Heart right ventricle (tissue), 16 donors: ENCODE measurements around the gene PTX3. TPM values are rescaled to one million over a fixed set of nuclear protein-coding genes. Genes with fewer than 3 reads are reported as not detected.

Experiments used
- ATAC-seq, 8 donors: fragments of 200-7000 bp; cut with Tn5 transposase; one replicate each; pipeline ENCODE4 v1.9.1; 2020; ENCODE audit warnings: mild to moderate bottlenecking in 8 of 8, moderate library complexity in 8 of 8, moderate number of reproducible peaks in 1 of 8
- DNase-seq, 2 donors: peaks; one replicate each; pipeline ENCODE4 v3.0.0-alpha.2; 2020
- H3K27ac ChIP-seq, 10 donors: fragments of 200-600 bp; sonication (generic) in 2 of 10; one replicate each; pipeline versions ENCODE4 v1.5.0 to v1.8.0; 2020 to 2022; ENCODE audit warnings: mild to moderate bottlenecking in 3 of 10
- H3K27me3 ChIP-seq, 7 donors: fragments of 200-600 bp; one replicate each; pipeline ENCODE4 v1.8.0; 2021 to 2022; ENCODE audit warnings: mild to moderate bottlenecking in 2 of 7
- H3K36me3 ChIP-seq, 9 donors: fragments of 200-600 bp; sonication (generic) in 1 of 9; one replicate each; pipeline versions ENCODE4 v1.5.0 to v1.8.0; 2020 to 2022; ENCODE audit warnings: mild to moderate bottlenecking in 2 of 9
- H3K4me1 ChIP-seq, 9 donors: fragments of 200-600 bp; sonication (generic) in 1 of 9; one replicate each; pipeline versions ENCODE4 v1.5.0 to v1.8.0; 2020 to 2022; ENCODE audit warnings: mild to moderate bottlenecking in 4 of 9
- H3K4me3 ChIP-seq, 10 donors: fragments of 200-600 bp; sonication (generic) in 2 of 10; one replicate each; pipeline versions ENCODE4 v1.5.0 to v1.8.0; 2020 to 2022; ENCODE audit warnings: mild to moderate bottlenecking in 7 of 10, moderate library complexity in 2 of 10
- H3K9me3 ChIP-seq, 11 donors: fragments of 200-600 bp in 10 of 11; sonication (generic) in 2 of 11; one replicate each; pipeline versions ENCODE4 v1.5.0 to v1.8.0; 2013 to 2022; ENCODE audit warnings: mild to moderate bottlenecking in 2 of 11, control low read depth in 1 of 11, moderate library complexity in 1 of 11
- WGBS, 2 donors: extraction: QIAGEN DNeasy Blood & Tissue Kit; methylation state at CpG; one replicate each; pipeline ENCODE4 v1.1.7; 2013; ENCODE audit warnings: inconsistent platforms in 1 of 2; 5-methylcytosine and 5-hydroxymethylcytosine counted together
- intact Hi-C, 10 donors: fragments of 100-400 bp; cut with DNase I; formaldehyde crosslinking; loops; one replicate each; pipeline versions ENCODE4 v1.11.1 to v1.14.2; 2022
- polyA plus RNA-seq, 2 donors: library from polyadenylated mRNA; stranded (reverse); fragments of 200-250 nt; gene quantifications; one replicate each; pipeline ENCODE4 v1.2.3, GENCODE V29; 2013
- total RNA-seq, 10 donors: library from RNA; stranded (reverse); fragmentation: NEBNext Ultra II Directional in 3 of 10; extraction: Animal tissue kit (Norgen Biotek cat#: 25700) in 3 of 10; gene quantifications; one replicate each; pipeline versions ENCODE4 v1.2.1 to v1.2.4, GENCODE V29; 2021 to 2023
- TF ChIP-seq, protein P1 (sequence below), 9 donors: fragments of 200-600 bp; sonication (generic) in 2 of 9; IDR thresholded peaks; one replicate each; pipeline versions ENCODE4 v1.5.0 to v1.8.0; 2021 to 2022; ENCODE audit warnings: antibody characterized with exemption in 9 of 9, mild to moderate bottlenecking in 5 of 9, moderate library complexity in 1 of 9
- donor health status: Arrhythmogenic right ventricular cardiomyopathy.
- donor health status: ischemic (EF 13 %, LVEDD 7.1; RV severe dilation, severe dysfunction).
- donor health status: healthy with polysubstance abuse.
- donor health status: DM: no; HTN: yes; CAD: no.
- donor health status: DM: no; HTN: no; CAD: no.
- donor health status: ischemic (EF 25% LVEDD 6.9; RV normal size, moderate dysfunction).
- donor health status: ischemic (EF 25% LVEDD 5.7; RV mildly dilated, moderate dysfunction).
- donor health status: healthy.
- donor health status: DM: yes; HTN: yes; CAD: no.
- donor health status: Ischemic cardiomyopathy.
- donor health status: ischemic (EF 35%, LVEDD 5.7; RV mildly dilated, moderate dysfunction).
- donor health status: nonischemic (EF 11% LVEDD 7.7; RV severe dilation, severe dysfunction).
- donor health status: DM: yes; HTN: yes; CAD: no.
- donor health status: PGD.
- donor health status: ischemic (EF 29% LVEDD 5.4; RV normal size, mild dysfunction).
- donor health status: nonischemic (EF 23%, LVEDD 6.1; RV moderate dilation, normal function).

PTX3 gene
- total and polyA plus RNA-seq, 12 donors: 0.11 to 29.7 (median 0.39) TPM

DNA sequence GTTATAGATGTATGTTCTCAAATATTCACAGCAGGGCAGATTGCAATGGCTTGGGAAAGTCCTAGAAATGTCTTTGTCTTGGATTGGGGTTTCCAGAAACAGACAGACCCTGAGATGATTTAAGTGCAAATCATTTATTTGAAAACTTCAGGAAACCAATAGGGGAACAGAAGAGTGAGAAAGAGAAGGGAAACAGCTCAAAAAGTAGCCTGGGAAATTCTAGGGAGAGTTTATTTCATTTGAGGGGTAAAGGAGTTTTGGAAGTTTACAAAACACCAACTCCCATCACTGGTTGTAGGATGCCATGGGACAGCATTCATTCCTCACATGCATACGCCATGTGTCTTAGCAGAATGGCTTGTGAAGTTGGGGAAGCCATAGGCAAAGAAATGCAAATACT lies 32.3 kb upstream of the PTX3 start:
- Histone ChIP-seq H3K27ac (no peak overlapping the region), H3K4me1 (no peaks in the 10 kb centered on the region), H3K27me3 (no peaks in the 10 kb centered on the region), H3K36me3 (no peaks in the 10 kb centered on the region), H3K4me3 (no peak overlapping the region), H3K9me3 (no peaks in the 10 kb centered on the region)
- TF ChIP-seq, protein P1, sequence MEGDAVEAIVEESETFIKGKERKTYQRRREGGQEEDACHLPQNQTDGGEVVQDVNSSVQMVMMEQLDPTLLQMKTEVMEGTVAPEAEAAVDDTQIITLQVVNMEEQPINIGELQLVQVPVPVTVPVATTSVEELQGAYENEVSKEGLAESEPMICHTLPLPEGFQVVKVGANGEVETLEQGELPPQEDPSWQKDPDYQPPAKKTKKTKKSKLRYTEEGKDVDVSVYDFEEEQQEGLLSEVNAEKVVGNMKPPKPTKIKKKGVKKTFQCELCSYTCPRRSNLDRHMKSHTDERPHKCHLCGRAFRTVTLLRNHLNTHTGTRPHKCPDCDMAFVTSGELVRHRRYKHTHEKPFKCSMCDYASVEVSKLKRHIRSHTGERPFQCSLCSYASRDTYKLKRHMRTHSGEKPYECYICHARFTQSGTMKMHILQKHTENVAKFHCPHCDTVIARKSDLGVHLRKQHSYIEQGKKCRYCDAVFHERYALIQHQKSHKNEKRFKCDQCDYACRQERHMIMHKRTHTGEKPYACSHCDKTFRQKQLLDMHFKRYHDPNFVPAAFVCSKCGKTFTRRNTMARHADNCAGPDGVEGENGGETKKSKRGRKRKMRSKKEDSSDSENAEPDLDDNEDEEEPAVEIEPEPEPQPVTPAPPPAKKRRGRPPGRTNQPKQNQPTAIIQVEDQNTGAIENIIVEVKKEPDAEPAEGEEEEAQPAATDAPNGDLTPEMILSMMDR (IDR thresholded peaks at IDR 0.05): no peak
- intact Hi-C loops: no loop called here
- WGBS, 2 donors: 0 to 94% methylated on average over 1 of the region's 1 CpG
- DNase-seq: no peak
- ATAC-seq: no peak

DNA sequence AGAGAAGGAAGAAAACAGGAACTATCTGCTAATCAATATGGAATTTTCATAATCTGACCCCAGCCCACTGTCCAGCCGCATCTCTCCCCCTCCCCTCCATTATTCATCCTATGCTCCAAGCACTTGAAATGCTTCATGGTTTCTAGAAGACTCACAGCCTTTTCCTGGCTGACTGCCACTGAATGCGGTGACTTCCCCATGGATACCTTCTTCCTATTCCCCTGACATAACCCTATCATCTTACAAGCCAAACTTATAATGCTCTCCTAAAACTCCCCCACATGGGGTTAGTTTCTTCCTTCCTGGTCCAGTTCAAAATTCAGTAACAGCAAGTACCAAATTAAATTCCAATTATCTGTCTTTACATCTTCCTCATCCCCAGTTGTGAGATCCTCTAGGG lies 31.2 kb upstream of the PTX3 start:
- Histone ChIP-seq H3K36me3 (no peaks in the 10 kb centered on the region), H3K4me3 (no peak overlapping the region), H3K9me3 (no peaks in the 10 kb centered on the region), H3K4me1 (no peaks in the 10 kb centered on the region), H3K27ac (no peak overlapping the region), H3K27me3 (no peaks in the 10 kb centered on the region)
- DNase-seq (no peak), ATAC-seq (no peak)
- WGBS, 2 donors: 50 to 54% methylated on average over 2 of the region's 2 CpGs
- TF ChIP-seq, protein P1 (IDR thresholded peaks at IDR 0.05): no peak
- intact Hi-C loops: no loop called here

DNA sequence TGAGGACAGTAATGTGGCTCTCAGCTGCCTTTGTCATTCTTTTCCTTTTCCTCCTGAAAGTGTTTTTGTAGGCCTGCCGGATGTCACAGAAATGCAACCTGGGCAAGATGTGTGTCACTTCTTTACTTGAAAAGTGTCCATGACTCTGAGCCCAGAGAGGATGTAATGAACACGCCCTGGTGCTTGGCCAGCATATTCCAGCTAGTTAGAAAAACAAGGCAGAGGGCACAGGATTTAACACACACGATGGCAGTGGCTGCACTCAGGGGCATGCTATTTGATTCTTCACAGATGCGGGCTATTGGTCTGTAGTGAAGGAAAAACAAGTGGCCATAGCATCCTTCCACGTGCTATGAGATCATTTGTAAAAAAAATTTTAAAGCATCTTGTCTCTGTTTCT lies 30.3 kb upstream of the PTX3 start:
- no peak overlapping the region for H3K27ac ChIP-seq
- no peaks in the 10 kb centered on the region for H3K36me3 ChIP-seq
- H3K4me3 ChIP-seq: no peak overlapping the region
- TF ChIP-seq, protein P1 (IDR thresholded peaks at IDR 0.05): no peak
- H3K9me3 ChIP-seq: no peaks in the 10 kb centered on the region
- intact Hi-C loops: no loop called here
- 70 to 74% methylated on average over 5 of the region's 5 CpGs for WGBS, 2 donors
- H3K4me1 ChIP-seq: no peaks in the 10 kb centered on the region
- H3K27me3 ChIP-seq: no peaks in the 10 kb centered on the region
- DNase-seq: no peak
- no peak for ATAC-seq

DNA sequence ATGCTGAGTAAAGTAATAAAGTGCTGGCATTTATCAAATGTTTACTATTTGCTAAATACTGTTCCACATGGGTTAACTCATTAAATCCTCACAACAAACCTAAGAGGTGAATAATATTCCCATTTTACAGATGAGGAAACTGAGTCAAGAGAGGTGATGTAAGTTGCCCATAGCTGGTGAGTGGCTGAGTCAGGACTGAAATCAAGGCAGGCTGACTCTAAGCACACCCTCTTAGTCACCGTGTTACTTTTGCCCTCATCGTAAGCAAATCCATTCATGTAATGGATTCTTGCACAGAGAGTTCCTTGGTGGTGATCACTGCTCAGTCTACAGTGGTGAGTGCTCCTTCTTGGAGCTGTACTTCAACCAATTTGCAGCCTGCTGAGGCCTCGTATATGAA lies 28.9 kb upstream of the PTX3 start:
- no peak overlapping the region for H3K27ac ChIP-seq
- no peaks in the 10 kb centered on the region for H3K27me3 ChIP-seq
- ATAC-seq (no peak), DNase-seq (no peak)
- H3K4me1 ChIP-seq: no peaks in the 10 kb centered on the region
- intact Hi-C loops: no loop called here
- H3K9me3 ChIP-seq: no peaks in the 10 kb centered on the region
- no peaks in the 10 kb centered on the region for H3K36me3 ChIP-seq
- WGBS, 2 donors: 79 to 91% methylated on average over 3 of the region's 3 CpGs
- TF ChIP-seq, protein P1 (IDR thresholded peaks at IDR 0.05): no peak
- H3K4me3 ChIP-seq: no peak overlapping the region
